Stimulated activated CD4-positive, alpha-beta T cell treated with anti-CD3 and anti-CD28 coated beads, Interleukin-15, amount 100 ng/mL, for 1 hour (primary cell): ENCODE measurements around the gene PRSS50.

Source experiments
- DNase-seq, 2 donors: peaks; one replicate each; pipeline ENCODE4 v3.0.0-alpha.2; 2020; ENCODE audit warnings: low read depth in 1 of 2, low spot score in 1 of 2

Gene PRSS50

DNA sequence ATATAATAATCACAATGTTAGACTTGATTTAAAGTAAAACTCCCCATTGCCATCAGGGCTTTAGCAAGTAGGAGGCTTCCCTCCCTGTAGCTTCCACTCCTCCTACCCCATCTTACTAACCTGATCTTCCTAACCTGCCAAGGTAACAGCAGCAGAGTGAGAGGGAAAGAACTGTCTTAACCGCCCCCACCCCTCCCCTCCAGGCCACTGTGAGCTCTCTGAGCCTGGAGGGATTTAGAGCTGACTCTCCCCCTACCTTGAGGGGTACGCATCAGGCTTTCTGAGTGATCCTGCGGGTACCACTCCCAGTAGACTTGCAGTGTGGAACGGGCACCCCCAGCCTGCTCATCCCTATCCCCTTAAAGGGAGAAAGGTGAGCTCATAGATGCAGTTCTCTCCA is 11.4 kb upstream of the PRSS50 start:
- no peak for DNase-seq

DNA sequence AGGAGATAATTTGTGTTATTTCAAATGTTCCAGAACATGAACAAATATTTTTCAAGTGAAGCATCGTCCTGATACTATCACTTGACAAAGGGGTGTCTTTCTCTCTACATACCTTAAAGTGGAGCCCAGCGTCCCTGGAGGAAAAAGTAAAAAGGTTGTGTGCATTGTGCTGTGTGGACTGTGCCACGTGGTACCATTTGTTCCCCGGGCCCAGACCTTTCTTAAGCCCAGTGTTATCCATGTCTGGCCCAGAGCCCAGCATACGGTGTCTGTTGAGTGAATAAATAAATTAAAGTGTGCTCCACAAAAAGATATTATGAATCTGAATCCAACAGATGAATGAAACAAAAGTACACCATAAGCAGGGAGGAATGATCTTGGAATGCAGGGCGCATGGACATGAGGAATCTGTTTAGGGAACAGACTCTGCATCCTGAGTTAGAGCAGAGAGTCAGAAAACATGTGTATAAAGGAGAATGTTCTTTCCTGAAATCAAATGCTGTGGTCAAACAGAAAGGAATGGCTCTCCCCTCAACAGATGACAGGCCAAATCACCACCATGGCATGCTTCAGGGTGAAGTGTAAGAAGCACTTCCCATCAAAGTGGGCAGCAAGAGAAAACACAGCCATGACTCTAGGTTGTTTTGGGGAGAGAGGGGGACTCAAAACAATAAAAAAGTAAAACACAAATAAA is 8.1 kb upstream of the PRSS50 start:
- no peak for DNase-seq

DNA sequence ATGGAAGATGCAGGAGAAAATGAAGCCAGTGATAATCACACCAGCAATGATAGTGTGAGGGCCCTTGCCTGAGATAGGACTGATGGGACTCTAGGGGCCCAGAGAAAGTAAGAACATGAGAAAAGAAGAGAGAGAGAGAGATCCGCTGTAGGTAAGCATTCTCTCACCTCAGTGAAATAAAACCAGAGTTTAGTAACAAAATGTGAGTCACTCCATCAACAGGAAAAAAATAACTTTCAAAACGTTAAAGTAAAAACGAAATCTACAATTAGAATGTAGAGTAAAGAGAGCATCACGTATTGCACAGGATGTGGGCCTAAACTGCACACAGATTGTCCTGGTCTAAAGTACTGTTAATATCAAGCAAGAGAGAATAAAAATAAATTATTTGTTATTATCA is 6.8 kb upstream of the PRSS50 start:
- no peak for DNase-seq

DNA sequence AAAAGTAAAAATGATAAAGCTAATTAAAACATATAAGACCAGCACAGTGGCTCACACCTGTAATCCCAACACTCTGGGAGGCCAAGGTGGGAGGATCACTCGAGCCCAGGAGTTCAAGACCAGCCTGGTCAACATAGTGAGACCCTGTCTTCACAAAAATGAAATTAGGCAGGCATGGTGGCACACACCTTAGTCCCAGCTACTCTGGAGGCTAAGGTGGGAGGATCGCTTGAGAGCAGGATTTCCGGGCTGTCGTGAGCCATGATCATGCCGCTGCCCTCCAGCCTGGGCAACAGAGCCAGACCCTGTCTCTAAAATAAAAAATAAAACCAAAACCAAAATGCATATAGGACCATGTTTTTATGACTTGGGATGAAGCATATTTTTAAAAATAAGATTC is 4.8 kb upstream of the PRSS50 start:
- no peak for DNase-seq

DNA sequence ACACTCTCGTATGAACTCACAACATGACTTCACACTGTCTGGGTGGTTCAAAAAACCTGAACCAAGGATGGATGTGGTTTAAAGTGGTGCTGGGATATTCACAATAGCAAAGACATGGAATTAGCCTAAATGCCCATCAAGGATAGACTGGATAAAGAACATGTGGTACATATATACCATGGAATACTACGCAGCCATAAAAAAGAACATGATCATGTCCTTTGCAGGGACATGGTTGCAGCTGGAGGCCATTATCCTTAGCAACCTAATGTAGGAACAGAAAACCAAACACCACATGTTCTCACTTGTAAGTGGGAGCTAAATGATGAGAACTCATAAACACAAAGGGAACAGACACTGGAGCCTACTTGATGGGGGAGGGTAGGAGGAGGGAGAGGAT is 3.3 kb upstream of the PRSS50 start:
- DNase-seq, result no peak

DNA sequence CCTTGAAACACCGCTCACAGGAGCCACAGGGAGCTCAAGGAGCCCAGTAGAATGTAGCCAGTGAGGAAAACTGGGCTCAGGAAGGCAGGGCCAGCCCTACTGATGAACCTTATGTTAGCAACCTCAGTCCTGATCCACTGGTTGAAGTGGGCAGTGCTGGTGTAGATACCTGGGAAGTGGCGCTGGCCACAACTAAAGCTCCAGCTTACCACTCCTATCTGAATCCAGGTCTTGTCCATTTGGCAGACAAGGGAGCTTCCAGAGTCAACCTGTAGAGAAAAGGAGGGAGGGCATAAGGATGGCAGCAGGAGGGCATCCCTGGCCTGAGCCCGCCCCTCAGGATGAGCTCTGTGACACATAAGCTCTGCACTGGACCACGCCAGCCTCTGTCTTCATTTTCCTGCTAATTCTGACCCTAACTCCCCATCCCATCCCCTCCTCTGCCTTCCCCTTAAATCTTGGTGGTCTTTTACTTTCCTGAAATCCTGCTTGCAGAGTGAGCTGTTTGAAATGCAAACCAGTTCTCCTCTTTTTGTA is 2.1 kb upstream of the PRSS50 start:
- no peak for DNase-seq

DNA sequence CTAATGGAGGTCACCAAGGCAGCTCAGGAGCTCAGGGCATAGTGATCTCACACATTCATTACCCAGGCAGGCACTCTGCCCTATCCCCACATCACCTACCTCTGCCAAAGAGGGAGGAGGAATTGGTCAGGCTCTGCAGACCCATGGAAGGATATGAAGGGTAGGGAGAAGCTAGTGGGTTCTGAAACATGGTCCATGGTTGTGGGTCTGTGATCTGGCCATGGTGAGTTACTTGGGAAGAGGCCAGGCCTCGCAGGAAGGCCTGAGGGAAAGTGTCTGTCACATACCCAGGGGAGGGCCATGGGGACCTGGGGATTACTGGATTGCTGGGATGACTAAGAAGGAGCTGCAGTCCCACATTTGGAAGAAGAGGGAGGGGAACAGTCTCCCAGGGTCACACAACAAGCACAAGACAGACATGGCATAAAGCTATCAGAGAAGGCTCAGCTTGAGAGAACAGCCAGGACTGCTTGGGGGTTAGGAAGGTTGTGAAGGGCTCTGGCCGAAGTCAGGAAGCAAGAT is 1.4 kb upstream of the PRSS50 start:
- no peak for DNase-seq

DNA sequence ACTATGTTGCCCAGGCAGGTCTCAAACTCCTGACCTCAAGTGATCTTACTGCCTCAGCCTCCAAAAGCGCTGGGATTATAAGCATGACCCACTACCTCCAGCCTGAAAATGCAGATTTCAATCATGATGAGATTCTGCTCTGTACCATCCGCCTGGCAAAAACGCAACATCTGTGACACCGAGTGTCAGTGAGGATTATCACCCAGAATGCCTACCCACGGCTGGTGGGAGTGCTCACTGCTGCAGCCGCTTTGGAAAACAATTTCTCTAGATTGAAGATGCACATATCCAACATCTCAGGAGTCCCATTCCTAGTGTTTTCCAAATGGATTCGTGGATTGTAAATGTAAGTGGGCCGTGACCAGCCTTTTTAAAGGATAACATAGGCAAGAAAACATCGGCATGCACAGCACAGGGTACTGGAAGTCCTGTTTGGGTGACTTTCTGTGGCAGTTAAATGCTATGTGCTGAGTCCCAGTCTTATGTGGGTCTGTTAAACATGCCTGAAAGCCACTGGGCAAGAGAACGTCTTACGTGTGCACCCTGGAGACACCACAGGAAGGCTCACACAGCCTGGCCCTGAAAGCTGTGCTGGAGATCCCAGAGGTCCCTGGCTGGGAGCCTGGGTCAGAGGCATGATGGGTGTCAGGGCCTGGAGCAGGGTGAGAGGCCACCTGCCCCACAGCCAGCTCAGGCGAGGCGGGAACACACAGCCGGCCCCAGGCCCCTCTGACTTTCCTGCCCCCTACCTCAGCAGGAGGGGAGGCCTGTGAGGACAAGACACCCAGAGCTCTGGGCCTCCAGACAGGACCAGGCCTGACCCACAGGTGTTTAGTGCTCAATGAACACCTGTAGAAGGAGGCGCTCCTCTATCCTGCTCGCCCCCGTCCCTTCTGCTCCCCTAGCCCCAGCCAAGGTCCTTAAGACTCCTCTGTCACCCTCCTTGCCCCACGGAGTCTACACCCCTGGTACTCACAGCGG is 918 bp downstream of the PRSS50 start:
- no peak for DNase-seq

DNA sequence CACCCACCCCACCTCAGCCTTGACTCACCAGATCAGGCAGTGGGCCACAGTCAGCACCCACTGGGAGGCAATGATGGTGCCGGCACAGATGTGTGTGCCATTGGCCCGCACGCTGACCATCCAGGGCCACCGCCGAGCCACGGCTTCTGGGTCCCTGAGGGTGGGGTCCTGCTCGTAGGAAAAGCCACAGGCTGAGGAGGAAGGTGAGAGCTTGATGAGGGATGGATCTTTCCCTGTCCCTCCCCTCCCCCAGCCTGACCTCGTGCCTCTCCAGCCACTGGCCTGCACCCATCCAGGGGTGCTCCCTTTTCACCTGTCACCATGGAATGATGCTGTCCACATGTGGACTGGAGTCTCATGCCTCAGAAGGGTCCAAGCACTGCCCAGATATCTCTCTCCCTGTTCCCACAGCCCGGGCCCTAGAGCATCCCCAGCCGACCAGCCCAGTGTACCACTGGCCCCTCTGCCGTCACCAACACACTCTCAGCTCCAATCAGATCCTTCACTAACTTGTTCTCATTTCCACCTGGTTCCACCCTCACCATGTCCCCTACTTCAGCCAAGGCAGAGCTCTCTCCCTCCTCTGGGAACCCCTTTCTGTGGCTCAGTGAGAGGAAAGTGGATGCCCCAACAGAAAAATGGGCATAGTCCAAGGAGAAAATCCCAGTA is 2.0 kb downstream of the PRSS50 start:
- DNase-seq, result no peak

DNA sequence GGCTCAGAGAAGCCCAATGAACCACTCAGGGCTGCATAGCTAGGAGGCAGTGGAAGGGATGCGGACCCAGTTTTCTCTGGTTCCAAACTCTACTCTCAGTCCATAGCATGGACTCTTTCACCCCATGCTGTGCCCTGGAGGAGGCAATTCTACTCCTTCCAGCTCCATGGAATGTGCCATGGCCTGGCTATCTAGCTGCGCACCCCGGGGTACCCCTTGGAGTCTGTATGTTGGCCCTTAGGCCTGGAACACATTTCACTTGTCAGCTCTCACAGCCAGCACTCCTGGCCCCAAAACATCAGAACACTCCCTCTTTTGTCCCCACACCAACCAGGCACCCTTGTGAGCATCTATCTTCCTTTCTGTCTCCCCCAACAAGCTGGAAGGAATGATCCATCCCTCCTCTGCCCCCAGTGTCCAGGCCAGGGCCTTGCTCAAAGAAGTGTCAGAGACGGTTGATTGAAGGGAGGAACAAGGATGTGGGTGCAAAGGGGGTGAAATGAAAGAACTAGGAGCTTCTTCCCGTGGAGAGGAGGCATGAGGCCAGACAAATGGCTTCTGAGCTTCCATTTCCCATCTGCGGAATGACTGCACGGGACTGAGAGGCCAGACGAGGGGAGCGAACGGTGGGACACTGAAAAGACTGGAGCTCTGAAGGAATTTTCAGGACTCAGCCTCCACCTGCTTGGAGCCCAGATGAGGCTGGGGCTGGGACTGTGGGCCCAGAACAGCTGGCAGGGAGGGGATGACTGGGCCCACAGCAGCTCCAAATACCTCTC is 2.8 kb downstream of the PRSS50 start:
- DNase-seq, result no peak

DNA sequence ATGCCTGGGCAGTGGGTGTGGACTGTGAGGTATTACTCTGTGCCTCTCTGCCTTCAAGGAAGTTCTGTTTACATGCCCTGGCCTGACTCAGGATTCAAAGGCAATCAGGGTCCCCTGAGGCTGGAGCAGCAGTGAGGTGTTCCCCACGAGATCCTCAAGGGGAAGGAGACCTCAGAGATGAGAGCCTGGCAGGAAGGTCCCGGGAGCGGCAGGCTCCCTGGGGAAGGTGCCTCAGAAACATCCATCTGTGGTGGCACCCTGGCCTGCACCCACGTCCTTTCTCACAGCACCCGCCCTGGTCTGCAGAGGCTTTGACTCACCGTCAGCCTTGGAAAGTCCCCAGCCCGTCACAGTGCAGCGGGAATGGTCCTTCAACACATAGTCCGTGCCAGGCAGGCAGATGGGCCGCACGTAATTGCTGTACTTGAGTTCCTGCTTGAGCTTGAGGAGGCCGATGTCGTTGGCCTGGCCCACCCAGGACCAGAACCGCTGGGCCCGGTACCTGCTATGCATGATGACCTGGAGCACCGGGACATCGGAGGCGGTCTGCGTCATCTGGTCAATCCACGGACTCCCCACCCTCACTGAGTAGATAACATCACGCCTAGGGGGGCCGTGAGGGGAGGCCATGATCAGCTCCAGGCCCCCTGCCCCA is 3.6 kb downstream of the PRSS50 start:
- no peak for DNase-seq

DNA sequence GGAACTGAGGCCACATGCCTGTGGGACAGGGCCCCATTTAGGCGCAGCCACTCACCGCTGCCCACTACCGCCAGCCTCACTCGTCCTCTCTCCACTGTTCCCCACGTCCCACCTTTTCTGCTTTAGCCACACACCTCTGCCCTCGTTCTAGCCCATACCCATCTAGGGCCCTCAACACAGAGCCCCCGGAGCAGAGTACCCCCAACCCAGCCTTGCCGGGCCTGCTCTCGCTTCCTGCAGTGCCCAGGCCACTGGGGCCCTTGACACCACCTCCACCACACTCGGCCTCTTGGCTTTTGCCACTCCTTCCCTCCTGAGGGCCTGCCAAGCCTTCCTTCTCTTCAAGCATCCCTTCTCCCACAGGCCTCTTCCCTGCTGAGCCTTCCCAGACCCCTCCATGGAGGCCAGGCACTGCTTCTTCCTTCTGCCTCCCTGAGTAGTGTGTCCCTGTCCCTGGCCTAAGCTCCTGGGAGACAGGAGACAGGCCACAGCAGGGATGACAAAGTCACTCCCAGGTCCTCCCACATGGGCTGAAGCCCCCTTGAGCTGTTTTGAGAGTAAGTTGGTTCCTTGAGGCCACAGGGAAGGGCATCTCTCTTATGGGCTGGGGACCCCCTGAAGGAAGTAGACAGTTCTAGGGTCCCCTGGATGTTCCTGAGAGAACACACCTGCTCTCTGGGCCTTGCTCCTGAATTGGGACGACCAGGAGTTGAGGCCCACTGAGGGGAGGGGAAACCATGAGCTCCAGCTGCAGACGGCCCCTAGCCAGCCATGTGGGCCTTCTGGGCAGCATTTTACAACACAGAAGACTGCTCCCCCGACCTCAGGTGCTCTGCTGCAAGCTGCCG is 4.4 kb downstream of the PRSS50 start:
- DNase-seq, result no peak

DNA sequence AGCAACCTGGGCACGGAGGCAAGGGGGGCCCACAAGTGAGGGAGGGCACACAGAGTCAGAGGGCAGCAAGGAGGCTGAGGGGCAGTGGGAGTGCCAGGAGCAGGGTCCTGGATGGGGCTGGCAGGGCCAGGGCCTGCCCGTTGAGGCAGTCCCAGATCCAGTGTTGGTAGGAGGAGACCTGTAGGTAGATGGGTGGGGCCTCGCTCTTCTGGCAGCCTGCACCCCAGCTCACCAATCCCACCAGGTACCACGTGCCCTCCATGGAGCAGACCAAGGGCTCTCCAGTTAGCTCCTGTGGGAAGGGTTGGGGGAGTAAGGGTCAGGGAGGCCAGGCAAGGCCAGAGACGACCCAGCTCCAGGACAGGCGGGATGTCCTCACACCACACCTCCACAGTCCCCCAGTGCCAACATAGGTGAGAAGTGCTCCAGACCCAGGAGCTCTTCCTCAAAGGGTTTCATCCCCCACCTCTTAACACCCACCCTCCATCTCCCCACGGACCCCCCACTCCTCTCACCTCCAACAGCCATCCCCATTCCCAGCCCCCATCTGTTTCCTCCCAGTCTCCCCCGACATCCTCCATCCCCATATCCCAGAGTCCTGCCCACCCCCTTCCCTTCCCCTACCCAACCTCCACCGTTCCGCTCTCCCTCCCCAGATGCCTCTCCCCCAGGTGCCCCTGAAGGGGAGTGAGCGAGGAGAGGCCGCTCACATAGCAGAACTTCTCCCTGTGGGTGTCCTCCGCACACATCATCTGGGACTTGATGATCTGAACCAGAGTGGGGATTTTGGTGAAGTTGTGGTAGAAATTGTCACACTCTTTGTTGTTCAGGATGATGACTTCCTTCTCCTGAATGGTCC is 5.2 kb downstream of the PRSS50 start:
- DNase-seq, result no peak

DNA sequence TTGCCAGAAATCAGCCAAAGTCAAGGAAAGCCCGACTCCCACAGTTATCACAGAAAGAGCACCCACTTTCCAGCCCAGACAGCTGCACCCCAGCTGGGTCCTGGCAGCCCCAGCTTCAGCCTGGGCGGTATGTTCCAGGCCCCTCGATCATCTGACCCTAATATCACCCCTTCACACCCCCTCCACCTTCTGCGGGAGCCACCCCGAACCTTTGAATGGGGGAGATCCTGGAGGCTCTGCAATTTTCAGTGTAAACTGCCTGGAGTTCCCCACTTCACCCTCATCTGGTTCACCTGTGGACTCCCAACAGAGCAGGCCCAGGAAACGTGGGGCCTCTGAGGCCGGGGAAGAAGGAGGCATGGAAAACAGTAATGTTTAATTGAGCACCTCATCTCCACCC is 5.9 kb downstream of the PRSS50 start:
- no peak for DNase-seq

DNA sequence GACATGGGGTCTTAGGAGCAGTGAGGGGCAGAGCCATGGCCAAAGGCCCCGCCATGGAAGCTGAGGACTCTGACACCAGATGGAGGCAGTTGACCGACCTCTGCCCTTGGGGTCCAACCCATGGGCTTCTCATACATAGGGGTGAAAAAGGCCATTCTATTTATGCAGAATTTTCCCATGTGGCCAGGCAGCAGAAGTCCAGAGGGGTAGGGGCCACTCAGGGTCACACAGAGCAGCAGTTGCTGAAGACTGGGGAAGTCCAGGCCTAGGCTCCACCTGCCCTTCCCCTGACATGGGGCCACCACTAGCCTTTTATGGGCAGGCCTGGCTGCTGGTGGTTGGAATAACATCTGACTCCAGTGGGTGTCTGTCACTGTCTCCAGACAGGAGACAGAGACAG is 6.4 kb downstream of the PRSS50 start:
- DNase-seq, result no peak

DNA sequence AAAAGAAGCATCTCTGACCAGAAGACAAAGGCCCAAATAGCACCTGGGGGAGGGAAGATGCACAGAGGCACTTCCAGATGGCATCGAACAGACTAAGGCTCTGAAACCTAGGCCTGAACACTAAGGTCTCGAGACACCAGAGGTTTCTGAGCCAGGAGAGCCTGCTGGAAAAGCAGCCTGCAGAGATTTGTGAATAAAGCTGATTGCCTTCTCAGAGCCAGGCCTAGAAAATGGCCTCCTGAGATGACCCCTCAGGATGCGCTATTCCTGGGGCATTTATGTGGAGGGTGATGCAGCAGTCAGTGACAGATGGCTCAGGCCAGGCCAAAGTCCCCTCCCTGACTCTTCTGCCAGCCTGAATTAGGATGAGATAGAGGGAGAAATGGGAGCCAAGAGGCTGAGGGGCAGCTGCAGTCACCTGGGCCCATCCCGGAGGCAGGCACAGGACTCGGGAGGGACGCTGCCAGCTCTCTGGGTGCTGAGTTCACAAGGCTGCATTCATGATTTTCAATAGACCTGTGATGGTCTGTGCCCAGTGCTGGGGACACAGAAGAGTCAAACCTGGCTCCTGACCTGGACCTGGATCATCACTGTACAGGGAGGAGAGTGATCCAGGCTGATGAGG is 6.9 kb downstream of the PRSS50 start:
- no peak for DNase-seq

DNA sequence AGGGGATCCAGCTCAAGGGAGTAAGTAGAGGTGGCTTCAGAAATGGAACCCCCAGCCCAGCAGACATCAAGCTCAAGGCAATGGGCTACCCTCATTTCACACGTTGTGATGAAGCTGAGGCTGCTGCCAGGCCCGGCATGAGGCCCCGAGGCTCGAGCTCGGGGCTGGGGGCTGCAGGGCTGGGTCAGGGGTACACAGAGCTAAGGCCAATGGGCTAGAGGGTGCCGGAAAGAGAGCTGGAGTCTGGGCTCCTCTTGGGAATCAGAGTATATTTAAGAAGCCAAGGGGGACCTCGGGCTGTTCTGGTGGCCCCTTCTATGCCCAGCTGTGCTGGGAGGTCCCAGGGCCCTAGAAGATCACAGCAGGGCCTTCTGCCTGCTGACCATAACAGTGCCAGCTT is 7.4 kb downstream of the PRSS50 start:
- no peak for DNase-seq

DNA sequence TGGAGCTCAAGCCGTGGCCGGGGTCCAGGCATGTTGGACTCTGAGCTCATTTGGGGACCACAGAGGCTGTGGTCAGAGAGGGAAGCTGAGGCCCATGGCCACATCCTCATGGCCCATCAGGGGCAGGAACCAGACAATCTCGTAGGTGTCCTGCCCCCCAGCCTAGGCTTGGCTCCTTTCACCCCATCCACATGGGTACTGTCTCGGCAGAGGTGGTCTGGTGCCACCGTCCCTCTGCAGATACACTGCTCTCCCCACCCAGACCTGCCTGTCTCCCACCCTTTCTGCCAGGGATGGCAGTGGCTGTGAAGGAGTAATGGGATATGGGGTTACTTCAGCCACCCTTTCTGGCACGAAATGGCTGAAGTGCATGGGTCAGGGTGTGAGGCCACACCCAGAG is 7.9 kb downstream of the PRSS50 start:
- no peak for DNase-seq
